Astrocyte of the cerebellum (primary cell): ENCODE results near the gene UBE2D1.

Experiments
- DNase-seq: peaks from one replicate; pipeline ENCODE4 v3.0.0-alpha.2; 2011; ENCODE audit warnings: low read depth
- H3K4me3 ChIP-seq: 2 replicates; pipeline ENCODE4 v1.5.1; 2011; ENCODE audit warnings: mild to moderate bottlenecking, low read depth, low read length, moderate library complexity
- in situ Hi-C: cut with HindIII; loops from 2 replicates; pipeline ENCODE4 v1.10.0; 2017; ENCODE audit warnings: low sequenced_read_pairs
- TF ChIP-seq, protein P1 (sequence below): IDR thresholded peaks from 2 replicates; pipeline ENCODE4 v1.5.1; 2012; ENCODE audit warnings: low read length, low read depth, moderate library complexity, mild to moderate bottlenecking; ENCODE audit errors: missing control alignments

UBE2D1 gene

DNA sequence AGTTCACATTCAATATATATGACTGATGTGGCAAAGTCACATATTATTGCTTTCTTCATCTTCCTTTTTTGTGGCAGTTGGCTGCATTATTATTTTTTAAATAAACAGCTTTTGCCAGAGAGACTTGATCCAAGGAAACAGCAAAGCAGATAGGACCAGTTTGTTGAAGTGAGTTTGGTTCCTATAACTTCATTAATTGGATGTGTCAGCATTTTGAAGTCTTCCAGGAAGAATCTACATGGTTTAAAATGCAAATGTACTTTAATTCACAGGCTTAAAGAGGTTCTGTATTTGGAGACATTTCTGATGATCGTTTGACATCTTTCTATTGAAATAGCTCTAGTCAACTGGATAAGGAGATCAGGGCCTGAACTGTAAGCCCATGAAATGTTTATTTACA, 13.2 kb downstream of the UBE2D1 start:
- TF ChIP-seq, protein P1, sequence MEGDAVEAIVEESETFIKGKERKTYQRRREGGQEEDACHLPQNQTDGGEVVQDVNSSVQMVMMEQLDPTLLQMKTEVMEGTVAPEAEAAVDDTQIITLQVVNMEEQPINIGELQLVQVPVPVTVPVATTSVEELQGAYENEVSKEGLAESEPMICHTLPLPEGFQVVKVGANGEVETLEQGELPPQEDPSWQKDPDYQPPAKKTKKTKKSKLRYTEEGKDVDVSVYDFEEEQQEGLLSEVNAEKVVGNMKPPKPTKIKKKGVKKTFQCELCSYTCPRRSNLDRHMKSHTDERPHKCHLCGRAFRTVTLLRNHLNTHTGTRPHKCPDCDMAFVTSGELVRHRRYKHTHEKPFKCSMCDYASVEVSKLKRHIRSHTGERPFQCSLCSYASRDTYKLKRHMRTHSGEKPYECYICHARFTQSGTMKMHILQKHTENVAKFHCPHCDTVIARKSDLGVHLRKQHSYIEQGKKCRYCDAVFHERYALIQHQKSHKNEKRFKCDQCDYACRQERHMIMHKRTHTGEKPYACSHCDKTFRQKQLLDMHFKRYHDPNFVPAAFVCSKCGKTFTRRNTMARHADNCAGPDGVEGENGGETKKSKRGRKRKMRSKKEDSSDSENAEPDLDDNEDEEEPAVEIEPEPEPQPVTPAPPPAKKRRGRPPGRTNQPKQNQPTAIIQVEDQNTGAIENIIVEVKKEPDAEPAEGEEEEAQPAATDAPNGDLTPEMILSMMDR = no peak
- in situ Hi-C loops = loop anchor here (5.0 kb wide), 1 partner anchor 46 kb away; no protein-coding TSS in a partner anchor
- no peak for DNase-seq
- no peak overlapping the region for H3K4me3 ChIP-seq

DNA sequence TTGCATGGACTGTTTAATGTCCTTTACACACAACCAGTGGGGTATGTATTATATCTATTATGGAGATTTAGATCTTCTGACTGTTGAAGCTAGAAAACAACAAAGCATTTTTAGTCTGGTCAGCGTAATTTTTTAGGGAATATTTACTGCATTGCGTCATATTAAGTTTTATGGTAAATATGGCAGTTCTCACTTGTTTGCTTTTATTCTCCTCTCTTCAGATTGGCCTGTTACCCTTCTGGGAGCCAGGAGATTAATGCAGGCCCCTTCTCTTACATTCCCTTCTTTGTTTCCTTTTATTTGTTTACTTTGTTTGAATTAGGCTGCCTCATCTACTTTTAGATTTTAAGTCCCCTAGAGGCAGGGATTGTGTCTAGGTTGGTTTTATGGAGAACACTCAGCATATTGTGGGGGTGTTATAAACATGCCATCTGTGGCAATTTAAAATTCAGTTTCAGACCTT, 13.8 kb downstream of the UBE2D1 start:
- TF ChIP-seq, protein P1 = no peak
- DNase-seq = no peak
- no peak overlapping the region for H3K4me3 ChIP-seq
- in situ Hi-C loops = loop anchor here (5.0 kb wide), 1 partner anchor 46 kb away; no protein-coding TSS in a partner anchor

DNA sequence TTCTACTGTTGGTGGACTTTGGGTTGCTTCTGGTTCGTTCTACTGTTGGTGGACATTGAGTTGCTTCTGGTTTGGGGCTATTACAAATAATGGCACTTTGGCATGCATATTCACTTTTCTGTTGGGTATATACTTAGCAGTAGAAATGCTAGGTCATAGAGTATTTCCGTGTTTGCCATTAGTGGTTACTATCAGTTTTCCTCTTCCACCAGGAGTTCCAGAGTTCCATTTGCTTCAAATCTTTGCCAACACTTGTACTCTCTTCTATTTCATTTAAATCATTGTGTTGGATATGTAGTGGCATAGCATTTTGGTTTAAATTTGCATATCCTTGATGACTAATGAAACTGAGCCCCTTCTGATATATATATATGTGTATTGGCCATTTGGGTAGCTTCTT, 15.2 kb downstream of the UBE2D1 start:
- in situ Hi-C loops = no loop called here
- no peak overlapping the region for H3K4me3 ChIP-seq
- no peak for DNase-seq
- TF ChIP-seq, protein P1 = no peak

DNA sequence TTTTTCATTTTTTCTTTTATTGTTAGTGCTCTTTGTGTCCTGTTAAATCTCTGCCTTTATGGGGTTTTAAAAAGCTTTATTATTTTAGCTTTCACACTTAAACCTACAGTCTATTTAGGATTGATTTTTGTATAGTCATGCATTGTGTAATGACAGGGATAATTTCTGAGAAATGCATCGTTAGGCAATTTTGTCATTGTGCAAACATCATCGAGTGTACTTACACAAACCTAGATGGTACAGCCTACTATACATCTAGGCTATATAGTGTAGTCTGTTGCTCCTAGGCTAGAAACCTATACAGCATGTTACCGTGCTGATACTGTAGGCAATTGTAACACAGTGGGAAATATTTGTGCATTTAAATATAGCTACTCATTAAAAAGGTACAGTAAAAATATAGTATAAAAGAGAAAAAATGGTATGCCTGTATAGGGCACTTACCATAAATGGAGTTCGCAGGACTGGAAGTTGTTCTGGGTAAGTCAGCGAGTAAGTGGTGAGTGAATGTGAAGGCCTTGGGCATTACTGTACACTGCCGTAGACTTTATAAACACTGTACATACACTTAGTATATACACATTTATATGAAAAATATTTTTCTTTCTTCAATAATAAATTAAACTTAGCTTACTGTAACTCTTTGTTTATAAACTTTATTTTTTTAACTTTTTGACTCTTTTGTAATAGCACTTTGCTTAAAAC, 16.0 kb downstream of the UBE2D1 start:
- in situ Hi-C loops = no loop called here
- H3K4me3 ChIP-seq = no peak overlapping the region
- DNase-seq = no peak
- TF ChIP-seq, protein P1 = no peak

DNA sequence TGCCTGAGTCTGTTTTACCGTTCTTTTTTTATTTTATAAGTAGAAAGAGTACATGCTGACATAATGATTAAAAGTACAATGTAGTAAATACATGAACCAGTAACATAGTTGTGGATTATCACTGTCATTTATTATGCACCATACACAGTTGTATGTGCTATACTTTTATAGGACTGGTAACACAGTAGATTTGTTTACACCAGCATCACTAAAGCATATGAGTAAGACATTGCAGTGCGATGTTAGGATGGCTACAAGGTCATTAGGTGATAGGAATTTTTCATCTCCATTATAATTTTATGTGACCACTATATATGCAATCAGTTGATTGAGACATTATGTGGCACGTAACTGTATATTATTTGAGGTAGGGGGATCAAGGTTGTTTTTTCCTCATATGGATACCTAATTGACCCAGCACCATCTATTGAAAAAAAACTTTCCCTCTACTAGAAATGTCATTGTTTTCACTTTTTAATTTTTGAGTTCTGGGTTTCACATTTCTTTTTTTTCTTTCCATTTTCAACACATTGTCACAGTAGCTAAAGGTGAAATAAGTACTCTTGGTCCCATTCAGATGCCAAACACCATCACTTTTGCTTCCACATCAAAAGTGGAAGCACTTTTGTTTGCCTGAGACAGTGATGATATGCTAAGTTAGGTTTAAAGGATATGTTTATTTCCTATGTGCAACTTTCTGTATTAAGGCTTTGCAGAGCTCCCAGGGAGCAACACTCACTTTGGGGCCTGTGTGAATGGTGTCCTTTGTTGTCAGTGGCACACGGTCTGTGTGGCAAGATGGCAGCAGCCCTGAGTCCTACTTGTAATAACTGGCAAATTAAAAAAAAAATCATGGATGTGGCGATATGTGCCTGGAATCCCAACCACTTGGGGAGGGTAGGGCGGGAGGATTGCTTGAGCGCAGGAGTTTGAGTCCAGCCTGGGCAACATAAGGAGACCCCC, 17.1 kb downstream of the UBE2D1 start:
- DNase-seq = no peak
- TF ChIP-seq, protein P1 = no peak
- H3K4me3 ChIP-seq = no peak overlapping the region
- in situ Hi-C loops = no loop called here

DNA sequence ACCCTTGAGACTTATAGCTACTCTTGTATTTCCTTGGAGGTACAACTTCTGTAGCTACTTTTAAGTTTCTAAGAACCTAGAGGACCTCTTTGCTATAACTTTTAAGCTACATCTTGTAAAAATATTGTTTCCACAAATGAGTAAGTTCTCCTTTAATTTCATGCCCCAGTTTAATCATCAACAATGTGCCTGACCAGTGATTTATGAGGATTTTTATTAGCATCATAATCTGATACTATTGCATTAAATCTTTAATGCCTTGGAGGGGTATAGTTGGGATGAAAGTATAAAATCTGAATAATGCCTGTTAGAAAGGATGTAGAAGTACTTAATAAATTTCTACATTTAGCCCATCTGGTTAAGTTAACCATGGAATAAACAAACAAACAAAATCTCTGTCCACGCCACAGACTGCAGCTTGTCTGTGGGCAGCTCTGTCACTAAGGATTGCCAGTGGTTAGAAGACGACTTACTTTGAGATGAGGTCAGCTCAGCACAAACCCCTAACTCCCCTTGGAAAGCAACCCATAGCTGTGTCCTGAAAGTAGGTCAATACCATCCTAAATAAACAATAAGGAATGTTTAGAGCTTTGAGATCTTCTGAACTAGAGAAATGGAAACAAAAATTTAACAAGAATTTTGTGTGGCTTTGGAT, 18.3 kb downstream of the UBE2D1 start:
- H3K4me3 ChIP-seq = no peak overlapping the region
- TF ChIP-seq, protein P1 = no peak
- in situ Hi-C loops = no loop called here
- no peak for DNase-seq
